Stimulated activated CD8-positive, alpha-beta memory T cell treated with anti-CD3 and anti-CD28 coated beads, Interleukin-15, amount 100 ng/mL, for 24 hours (primary cell): Measurements from ENCODE around the gene PON1.

Source experiments
- DNase-seq: peaks from one replicate; pipeline ENCODE4 v3.0.0-alpha.2; 2020; ENCODE audit warnings: low read depth

PON1 gene

GRCh38 chr7:95324431-95324830 is at the start of gene PON1:
Gene PON1 (minus strand): TSS chr7:95324532. CDS start chr7:95324475, 57 bp downstream.
- no peak for DNase-seq

GRCh38 chr7:95373323-95373722 is 49.0 kb upstream of the PON1 start:
- no peak for DNase-seq

- no peak for DNase-seq
Observed at GRCh38 chr7:95368235-95368634, 43.9 kb upstream of the PON1 start.

DNA sequence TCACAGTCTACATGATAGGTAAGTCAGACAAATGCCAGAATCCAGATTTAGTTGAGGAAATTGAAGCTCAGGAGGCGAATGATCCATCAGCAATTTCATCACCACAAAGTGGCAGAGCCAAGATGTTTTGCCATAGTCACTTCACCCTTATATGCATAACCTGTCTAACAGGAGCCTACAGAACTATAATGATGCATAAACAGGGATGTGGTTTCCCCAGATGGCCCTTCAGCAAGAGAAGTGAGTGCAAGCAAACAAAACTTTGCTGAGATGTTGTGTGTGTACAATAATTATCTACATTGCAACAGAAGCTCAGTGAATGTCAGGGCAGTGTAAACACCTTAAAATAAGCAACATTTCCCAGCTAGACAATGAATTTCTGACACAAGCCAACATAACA is 43.3 kb upstream of the PON1 start:
- no peak for DNase-seq

DNA sequence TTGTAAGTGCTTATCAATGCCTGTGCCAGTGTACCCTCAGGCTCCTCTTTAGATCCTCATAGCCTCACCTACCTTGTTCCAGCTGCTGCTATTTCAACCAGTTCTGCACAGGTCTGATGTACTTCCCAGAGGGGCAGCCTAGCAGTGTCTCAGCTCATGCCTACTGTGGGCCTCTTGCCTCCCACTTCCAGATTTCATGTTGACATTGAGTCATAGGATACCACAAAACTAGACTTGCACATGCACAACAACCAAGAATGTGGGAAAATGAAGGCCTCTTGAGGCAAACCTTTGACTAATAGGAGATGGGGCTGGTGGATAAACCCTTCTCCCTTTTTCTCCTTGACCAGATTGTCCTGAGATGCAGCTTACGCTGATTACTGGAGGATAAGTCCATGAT is 40.8 kb upstream of the PON1 start:
- DNase-seq, result no peak

GRCh38 chr7:95357623-95358022 is 33.3 kb upstream of the PON1 start:
- DNase-seq, result no peak

- DNase-seq, result no peak
Observed at GRCh38 chr7:95342642-95343307, 18.4 kb upstream of the PON1 start.

- DNase-seq, result no peak
Observed at GRCh38 chr7:95342029-95342428, 17.7 kb upstream of the PON1 start.

- DNase-seq, result no peak
Observed at GRCh38 chr7:95340491-95340890, 16.2 kb upstream of the PON1 start.

DNA sequence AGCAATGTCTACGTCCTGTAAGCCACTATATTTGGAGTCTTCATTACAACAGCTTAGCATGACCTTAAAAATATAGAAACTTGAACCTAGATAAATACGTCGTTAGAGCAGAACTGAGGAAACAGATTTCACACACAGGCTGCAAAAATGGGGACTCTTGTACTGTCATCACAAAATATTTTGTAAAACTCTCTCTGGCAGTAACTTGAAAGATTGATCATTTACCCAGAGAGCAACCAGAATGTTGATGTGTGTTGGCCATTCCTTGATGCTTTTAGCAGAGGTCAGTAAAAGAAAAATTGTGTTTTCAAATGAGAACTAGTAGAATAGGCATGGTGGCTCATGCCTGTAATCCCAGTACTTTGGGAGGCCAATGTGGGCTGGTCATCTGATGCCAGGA is 14.5 kb upstream of the PON1 start:
- no peak for DNase-seq

DNA sequence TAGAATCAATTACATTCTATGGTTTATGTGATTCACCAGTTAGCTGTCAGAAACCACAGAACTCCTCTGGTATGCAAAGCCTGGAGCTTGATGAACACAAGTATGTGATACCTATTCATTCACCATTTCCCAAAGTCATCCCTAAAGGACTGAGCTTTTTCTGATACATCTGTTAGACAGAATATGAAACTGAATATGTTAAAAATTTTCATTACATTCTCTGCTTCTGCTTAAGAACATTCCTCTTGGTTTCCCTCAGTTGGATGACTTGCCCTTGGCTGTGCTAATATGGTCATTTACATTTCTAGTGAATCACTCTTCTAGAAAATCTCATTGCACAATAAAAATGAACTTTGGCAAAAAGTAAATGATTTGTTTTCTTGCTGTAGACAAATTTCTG is 10.8 kb upstream of the PON1 start:
- DNase-seq, result no peak

DNA sequence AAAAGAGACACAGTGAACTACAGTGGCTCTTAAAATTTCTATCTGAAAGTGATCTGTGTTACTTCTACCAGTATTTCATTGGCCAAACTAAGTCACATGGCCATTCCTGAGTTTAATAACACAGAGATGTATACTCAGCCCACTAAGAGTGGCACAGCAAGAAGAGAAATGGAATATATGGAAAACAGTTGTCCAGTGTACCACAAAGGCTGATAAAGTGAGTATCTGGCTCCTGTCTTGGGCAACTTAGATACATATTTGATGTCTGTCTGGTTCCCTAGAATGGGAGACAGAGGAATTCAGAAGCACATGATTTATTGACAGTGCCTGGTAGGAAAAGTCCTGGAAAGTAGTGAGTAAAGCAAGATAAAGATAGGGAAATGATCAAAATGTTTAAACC is 10.1 kb upstream of the PON1 start:
- no peak for DNase-seq

GRCh38 chr7:95330961-95331337 is 6.6 kb upstream of the PON1 start:
- no peak for DNase-seq

DNA sequence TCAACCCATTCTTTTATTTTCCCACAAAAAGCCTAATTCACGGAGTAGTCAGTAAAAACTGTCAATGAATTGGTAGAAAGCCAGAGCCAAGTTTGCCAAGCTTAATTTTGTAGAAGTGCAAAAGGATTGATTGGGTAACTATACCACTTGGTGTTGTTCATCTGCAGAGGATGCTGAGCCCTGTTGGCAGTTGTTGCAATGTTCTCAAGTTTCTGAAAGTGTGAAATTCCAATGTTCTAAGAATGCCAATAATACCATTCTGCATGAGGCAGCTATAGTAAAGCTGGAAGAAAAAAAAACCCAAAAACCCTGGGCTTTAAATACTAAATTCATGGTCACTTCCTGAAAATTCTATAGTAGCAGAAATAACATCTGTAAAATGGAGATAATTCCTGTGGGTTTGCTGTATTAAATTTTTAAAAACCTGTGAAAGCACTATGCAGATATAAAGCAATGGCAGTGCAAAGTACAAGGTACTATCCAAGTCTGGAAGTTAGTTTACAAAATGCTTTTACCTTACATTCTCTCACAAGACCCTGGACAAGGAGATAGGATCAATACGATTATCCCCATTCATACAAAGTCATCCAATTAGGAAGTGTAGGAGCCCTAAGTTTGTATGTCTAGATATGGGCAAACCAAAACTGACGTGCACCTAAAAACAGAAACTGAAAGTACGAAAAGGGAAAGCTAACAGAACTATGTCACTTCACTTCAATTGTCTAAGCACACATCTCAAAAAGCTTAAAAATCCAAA is 6.0 kb upstream of the PON1 start:
- DNase-seq, result no peak

- no peak for DNase-seq
Observed at GRCh38 chr7:95327356-95327755, 3.0 kb upstream of the PON1 start.

- DNase-seq, result no peak
Observed at GRCh38 chr7:95323410-95324129, 762 bp downstream of the PON1 start.

- DNase-seq, result no peak
Observed at GRCh38 chr7:95322854-95323253, 1.5 kb downstream of the PON1 start.

DNA sequence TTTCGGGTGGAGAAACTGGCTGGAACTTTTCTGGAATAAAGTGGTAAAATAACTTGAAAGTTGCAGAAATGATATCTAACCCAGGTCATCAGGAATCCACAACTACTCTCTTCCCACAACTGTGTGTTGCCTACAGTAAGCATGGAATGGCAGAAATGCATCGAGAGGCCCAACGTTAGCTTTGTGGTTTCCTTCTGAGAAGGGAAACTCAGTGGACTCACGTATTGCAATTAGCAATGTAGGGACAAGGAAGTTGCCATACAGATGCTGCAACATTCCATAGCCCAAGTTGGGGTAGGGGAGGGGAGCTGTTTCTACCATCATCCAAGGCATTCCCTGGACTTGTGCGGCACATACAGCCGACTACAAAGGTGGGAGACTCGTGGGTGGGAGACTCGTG is 1.9 kb downstream of the PON1 start:
- DNase-seq, result no peak

DNA sequence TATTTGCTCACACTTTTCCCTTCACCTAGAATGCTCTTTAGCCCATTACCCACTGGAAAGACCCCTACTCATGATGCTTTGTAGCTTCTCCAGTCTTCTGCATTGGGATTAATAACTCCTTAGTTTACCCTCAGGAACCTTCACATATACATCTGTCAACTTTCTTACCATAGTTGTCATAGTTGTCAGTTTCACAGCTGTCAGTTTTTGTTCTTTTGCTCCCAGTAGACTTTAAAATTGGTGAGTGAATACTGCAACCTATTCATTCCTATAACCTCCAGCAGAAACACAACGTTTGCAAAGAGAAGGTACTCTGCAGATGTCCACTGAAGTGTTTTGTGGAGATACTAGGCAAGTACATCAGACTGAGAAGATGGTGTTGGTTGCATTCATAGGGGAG is 2.6 kb downstream of the PON1 start:
- no peak for DNase-seq

- no peak for DNase-seq
Observed at GRCh38 chr7:95320651-95321050, 3.7 kb downstream of the PON1 start.

- DNase-seq, result no peak
Observed at GRCh38 chr7:95319570-95319969, 4.8 kb downstream of the PON1 start.

DNA sequence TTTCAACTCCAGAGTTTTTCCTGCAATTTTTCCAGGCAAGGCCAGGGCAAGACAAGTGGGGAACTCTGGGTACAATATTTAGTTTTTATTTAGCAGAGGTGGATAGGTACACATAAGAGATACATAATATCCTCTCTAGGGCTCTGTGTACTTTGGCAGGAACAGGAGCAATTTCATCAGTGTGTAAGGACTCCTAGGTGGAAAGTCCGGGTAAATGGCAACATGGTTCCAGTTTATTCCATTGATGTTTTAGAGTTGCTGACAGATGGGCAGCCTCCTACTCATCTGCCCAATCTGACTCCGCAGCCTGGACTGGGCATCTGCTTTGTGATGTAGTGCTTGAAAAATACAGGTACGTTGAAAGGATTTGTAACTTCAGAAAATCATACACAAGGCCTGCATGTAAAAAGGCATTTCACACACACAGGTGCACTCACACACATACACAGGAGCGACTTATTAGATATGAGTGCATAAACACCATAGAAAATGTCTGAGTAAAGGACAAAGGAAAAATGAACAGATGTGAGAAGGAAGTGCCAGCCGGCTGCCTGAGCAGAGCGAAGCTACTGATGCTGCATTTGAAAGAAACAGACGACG is 5.7 kb downstream of the PON1 start:
- DNase-seq, result no peak

- DNase-seq, result no peak
Observed at GRCh38 chr7:95317966-95318365, 6.4 kb downstream of the PON1 start.
